ENCODE measurements around the gene ZFHX2. TPM values are rescaled to one million over a fixed set of nuclear protein-coding genes. Genes with fewer than 3 reads are reported as not detected.

The ZFHX2 gene
- total RNA-seq, 1 experiment from 2014 or later: not detected

GRCh38 chr14:23577004-23577681 lies 25.6 kb upstream of the ZFHX2 start:
- in situ Hi-C loops (cut with HindIII; ENCODE audit: low pct_unique_long_range_greater_than_20kb, low sequenced_read_pairs): no loop called here
- no peak for DNase-seq (ENCODE audit: low read depth)

GRCh38 chr14:23573384-23574015 lies 21.9 kb upstream of the ZFHX2 start:
- in situ Hi-C loops (cut with HindIII; ENCODE audit: low pct_unique_long_range_greater_than_20kb, low sequenced_read_pairs): no loop called here
- no peak for DNase-seq (ENCODE audit: low read depth)

GRCh38 chr14:23572836-23573235 lies 21.3 kb upstream of the ZFHX2 start:
- in situ Hi-C loops (cut with HindIII; ENCODE audit: low pct_unique_long_range_greater_than_20kb, low sequenced_read_pairs): no loop called here
- no peak for DNase-seq (ENCODE audit: low read depth)

- in situ Hi-C loops (cut with HindIII; ENCODE audit: low pct_unique_long_range_greater_than_20kb, low sequenced_read_pairs): no loop called here
Observed at GRCh38 chr14:23572524-23572828, 20.9 kb upstream of the ZFHX2 start.

GRCh38 chr14:23571701-23572523 lies 20.3 kb upstream of the ZFHX2 start:
- in situ Hi-C loops (cut with HindIII; ENCODE audit: low pct_unique_long_range_greater_than_20kb, low sequenced_read_pairs): no loop called here
- DNase-seq (ENCODE audit: low read depth): no peak

More at GRCh38 chr14:23572524-23572828, 20.9 kb upstream of the ZFHX2 start:
- no peak for DNase-seq (ENCODE audit: low read depth)

GRCh38 chr14:23570806-23571483 lies 19.4 kb upstream of the ZFHX2 start:
- DNase-seq (ENCODE audit: low read depth): no peak
- in situ Hi-C loops (cut with HindIII; ENCODE audit: low pct_unique_long_range_greater_than_20kb, low sequenced_read_pairs): no loop called here

GRCh38 chr14:23569443-23570151 lies 18.0 kb upstream of the ZFHX2 start:
- in situ Hi-C loops (cut with HindIII; ENCODE audit: low pct_unique_long_range_greater_than_20kb, low sequenced_read_pairs): no loop called here
- peak; percentile 50 for DNase-seq (ENCODE audit: low read depth)

GRCh38 chr14:23568600-23569331 lies 17.2 kb upstream of the ZFHX2 start:
- in situ Hi-C loops (cut with HindIII; ENCODE audit: low pct_unique_long_range_greater_than_20kb, low sequenced_read_pairs): no loop called here
- no peak for DNase-seq (ENCODE audit: low read depth)

GRCh38 chr14:23568021-23568599 lies 16.5 kb upstream of the ZFHX2 start:
- in situ Hi-C loops (cut with HindIII; ENCODE audit: low pct_unique_long_range_greater_than_20kb, low sequenced_read_pairs): no loop called here
- no peak for DNase-seq (ENCODE audit: low read depth)

GRCh38 chr14:23567186-23568020 lies 15.8 kb upstream of the ZFHX2 start, which contains the start of gene AP1G2:
Gene AP1G2 (minus strand): TSS chr14:23567791. CDS start chr14:23567314, 477 bp downstream.
- in situ Hi-C loops (cut with HindIII; ENCODE audit: low pct_unique_long_range_greater_than_20kb, low sequenced_read_pairs): no loop called here

GRCh38 chr14:23566778-23567185 lies 15.2 kb upstream of the ZFHX2 start:
- in situ Hi-C loops (cut with HindIII; ENCODE audit: low pct_unique_long_range_greater_than_20kb, low sequenced_read_pairs): no loop called here
- DNase-seq (ENCODE audit: low read depth): no peak

More at GRCh38 chr14:23567186-23568020, 15.8 kb upstream of the ZFHX2 start, which contains the start of gene AP1G2:
- peak; percentile 88 for DNase-seq (ENCODE audit: low read depth)

GRCh38 chr14:23566112-23566777 lies 14.7 kb upstream of the ZFHX2 start:
- in situ Hi-C loops (cut with HindIII; ENCODE audit: low pct_unique_long_range_greater_than_20kb, low sequenced_read_pairs): no loop called here
- no peak for DNase-seq (ENCODE audit: low read depth)

GRCh38 chr14:23565626-23566025 lies 14.1 kb upstream of the ZFHX2 start:
- in situ Hi-C loops (cut with HindIII; ENCODE audit: low pct_unique_long_range_greater_than_20kb, low sequenced_read_pairs): no loop called here
- no peak for DNase-seq (ENCODE audit: low read depth)

- DNase-seq (ENCODE audit: low read depth): no peak
- in situ Hi-C loops (cut with HindIII; ENCODE audit: low pct_unique_long_range_greater_than_20kb, low sequenced_read_pairs): no loop called here
Observed at GRCh38 chr14:23564876-23565275, 13.3 kb upstream of the ZFHX2 start.

GRCh38 chr14:23564181-23564812 lies 12.7 kb upstream of the ZFHX2 start:
- DNase-seq (ENCODE audit: low read depth): no peak
- in situ Hi-C loops (cut with HindIII; ENCODE audit: low pct_unique_long_range_greater_than_20kb, low sequenced_read_pairs): no loop called here
